ENCODE results near the gene CYSLTR2.

GRCh38 chr13:48739386-48739964, 85.7 kb downstream of the CYSLTR2 start:
- no peak for TF ChIP-seq CTCF (IDR thresholded peaks at IDR 0.05)
- no peak for TF ChIP-seq POLR2A (IDR thresholded peaks at IDR 0.05)
